ENCODE data around the gene YTHDF1. TPM values are rescaled to one million over a fixed set of nuclear protein-coding genes. Genes with fewer than 3 reads are reported as not detected.

Gene YTHDF1
- total and polyA plus RNA-seq, 2 donors (not counting 1 experiment from before 2014, with no cell fraction given) = 25.3 to 40.5 TPM

DNA sequence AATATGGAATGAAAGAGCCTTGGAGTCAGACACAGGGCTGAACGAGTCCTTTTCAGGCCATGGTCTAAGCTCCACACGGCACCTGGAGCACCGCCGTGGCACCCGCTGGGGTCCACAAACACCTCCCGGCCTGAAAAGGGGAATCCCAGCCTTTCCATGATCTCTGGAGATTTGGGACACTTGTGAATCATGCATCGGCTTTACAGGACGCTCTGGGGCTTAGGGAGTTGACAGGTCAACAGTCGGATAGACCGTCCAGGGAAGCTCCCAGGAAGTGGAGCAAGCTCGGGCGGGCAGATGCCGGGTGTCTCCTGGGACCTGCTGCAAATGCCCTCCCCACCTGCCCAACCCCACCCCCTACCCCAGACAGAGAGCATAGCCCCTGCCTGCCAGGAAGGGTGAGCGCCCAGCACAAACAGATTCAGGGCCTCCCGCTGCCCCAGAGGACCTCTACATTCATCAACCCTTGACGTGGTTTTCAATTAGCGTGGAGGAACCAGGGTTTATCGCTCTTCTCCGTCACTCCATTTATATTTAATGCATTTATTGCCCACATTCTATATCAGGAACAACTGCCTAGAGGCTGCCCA is 53.6 kb downstream of the YTHDF1 start:
- 59% methylated on average over 16 of the region's 19 CpGs for WGBS (ENCODE audit: insufficient coverage)
- intact Hi-C loops (cut with micrococcal nuclease) = no loop called here

DNA sequence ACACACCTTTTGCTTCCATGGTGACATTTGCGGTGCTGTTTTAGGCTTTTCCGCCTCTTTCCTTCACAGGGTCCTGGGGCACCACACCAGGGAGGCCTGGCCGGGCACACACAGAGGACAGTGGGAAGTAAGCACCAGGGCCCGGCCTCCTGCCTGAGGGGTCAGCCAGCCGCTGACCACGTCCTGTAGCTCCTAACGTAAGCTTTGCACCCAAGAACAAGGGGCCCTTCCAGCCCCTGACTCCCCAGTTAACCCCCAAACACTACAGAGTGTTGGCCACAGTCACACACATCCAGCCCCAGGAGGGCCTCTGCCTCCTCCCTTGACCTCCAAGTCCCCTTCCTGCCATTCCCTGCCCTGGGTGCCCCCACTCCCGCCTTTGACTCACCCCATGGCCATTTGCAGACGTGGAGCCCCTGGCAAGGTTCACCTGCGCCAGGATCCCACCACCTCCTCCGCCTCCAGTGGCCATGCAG is 54.7 kb downstream of the YTHDF1 start:
- Histone ChIP-seq H3K27me3 (replicated peaks in 1 of 4; ENCODE audit: control extremely low read depth in 1 of 4, control insufficient read depth in 3 of 4, insufficient read depth in 4 of 4, low read length in 3 of 4) (no peaks in the 10 kb centered on the region), H3K79me2 (ENCODE audit: control insufficient read depth, insufficient read depth, low read length) (no peaks in the 10 kb centered on the region), H2AFZ (ENCODE audit: insufficient read depth, low read depth, low read length, poor library complexity, severe bottlenecking) (no peak overlapping the region), H3K4me1 (ENCODE audit: control insufficient read depth in 2 of 2, insufficient read depth in 2 of 2, low read length in 2 of 2) (no peaks in the 10 kb centered on the region), H3K9ac (ENCODE audit: low read length) (no peak overlapping the region), H3K4me3 (ENCODE audit: control extremely low read depth in 1 of 5, extremely low read depth in 1 of 5, insufficient read depth in 1 of 5, low read depth in 2 of 5, low read length in 4 of 5) (no peak overlapping the region), H3K36me3 (replicated peaks in 1 of 2; ENCODE audit: control extremely low read depth in 1 of 2, control insufficient read depth in 1 of 2, extremely low read depth in 1 of 2, insufficient read depth in 2 of 2, low read length in 1 of 2) (no peaks in the 10 kb centered on the region), H3K9me3 (ENCODE audit: control extremely low read depth in 1 of 3, control insufficient read depth in 2 of 3, insufficient read depth in 1 of 3, low read length in 2 of 3) (no peaks in the 10 kb centered on the region), H4K20me1 (ENCODE audit: control insufficient read depth, insufficient read depth, low read length, poor library complexity, severe bottlenecking) (no peaks in the 10 kb centered on the region), H3K4me2 (replicated peaks; ENCODE audit: low read depth, low read length, poor library complexity, severe bottlenecking) (no peak overlapping the region), H3K27ac (ENCODE audit: low read length in 2 of 2) (no peak overlapping the region)
- no peak for TF ChIP-seq EZH2 (IDR thresholded peaks at IDR 0.05; ENCODE audit: borderline replicate concordance, insufficient read depth, low read depth, low read length, poor library complexity, severe bottlenecking)
- TF ChIP-seq, protein P1, sequence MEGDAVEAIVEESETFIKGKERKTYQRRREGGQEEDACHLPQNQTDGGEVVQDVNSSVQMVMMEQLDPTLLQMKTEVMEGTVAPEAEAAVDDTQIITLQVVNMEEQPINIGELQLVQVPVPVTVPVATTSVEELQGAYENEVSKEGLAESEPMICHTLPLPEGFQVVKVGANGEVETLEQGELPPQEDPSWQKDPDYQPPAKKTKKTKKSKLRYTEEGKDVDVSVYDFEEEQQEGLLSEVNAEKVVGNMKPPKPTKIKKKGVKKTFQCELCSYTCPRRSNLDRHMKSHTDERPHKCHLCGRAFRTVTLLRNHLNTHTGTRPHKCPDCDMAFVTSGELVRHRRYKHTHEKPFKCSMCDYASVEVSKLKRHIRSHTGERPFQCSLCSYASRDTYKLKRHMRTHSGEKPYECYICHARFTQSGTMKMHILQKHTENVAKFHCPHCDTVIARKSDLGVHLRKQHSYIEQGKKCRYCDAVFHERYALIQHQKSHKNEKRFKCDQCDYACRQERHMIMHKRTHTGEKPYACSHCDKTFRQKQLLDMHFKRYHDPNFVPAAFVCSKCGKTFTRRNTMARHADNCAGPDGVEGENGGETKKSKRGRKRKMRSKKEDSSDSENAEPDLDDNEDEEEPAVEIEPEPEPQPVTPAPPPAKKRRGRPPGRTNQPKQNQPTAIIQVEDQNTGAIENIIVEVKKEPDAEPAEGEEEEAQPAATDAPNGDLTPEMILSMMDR (IDR thresholded peaks at IDR 0.05) = no peak
- ChIA-PET CTCF (no interaction called here), POLR2A (no interaction called here)
- 81% methylated on average over 11 of the region's 11 CpGs for WGBS (ENCODE audit: insufficient coverage)
- Mint-ChIP-seq H3K9me3 (ENCODE audit: insufficient read depth) (no peaks in the 10 kb centered on the region), H3K27ac (no peak overlapping the region), H3K4me3 (no peak overlapping the region), H3K4me1 (no peaks in the 10 kb centered on the region), H3K27me3 (peaks cover 19% of the 10 kb centered on the region)
- intact Hi-C loops (cut with micrococcal nuclease) = no loop called here
- no peak for DNase-seq
- ATAC-seq (ENCODE audit: low read depth) = no peak

More for the DNA sequence above, 53.6 kb downstream of the YTHDF1 start:
- Histone ChIP-seq H3K4me2 (replicated peaks; ENCODE audit: low read depth, low read length, poor library complexity, severe bottlenecking) (no peak overlapping the region), H3K9ac (ENCODE audit: low read length) (no peak overlapping the region), H3K79me2 (ENCODE audit: control insufficient read depth, insufficient read depth, low read length) (no peaks in the 10 kb centered on the region), H2AFZ (ENCODE audit: insufficient read depth, low read depth, low read length, poor library complexity, severe bottlenecking) (no peak overlapping the region), H3K36me3 (replicated peaks in 1 of 2; ENCODE audit: control extremely low read depth in 1 of 2, control insufficient read depth in 1 of 2, extremely low read depth in 1 of 2, insufficient read depth in 2 of 2, low read length in 1 of 2) (no peaks in the 10 kb centered on the region), H3K27me3 (replicated peaks in 1 of 4; ENCODE audit: control extremely low read depth in 1 of 4, control insufficient read depth in 3 of 4, insufficient read depth in 4 of 4, low read length in 3 of 4) (no peaks in the 10 kb centered on the region), H3K27ac (ENCODE audit: low read length in 2 of 2) (no peak overlapping the region), H3K9me3 (ENCODE audit: control extremely low read depth in 1 of 3, control insufficient read depth in 2 of 3, insufficient read depth in 1 of 3, low read length in 2 of 3) (no peaks in the 10 kb centered on the region), H3K4me1 (ENCODE audit: control insufficient read depth in 2 of 2, insufficient read depth in 2 of 2, low read length in 2 of 2) (no peaks in the 10 kb centered on the region), H3K4me3 (ENCODE audit: control extremely low read depth in 1 of 5, extremely low read depth in 1 of 5, insufficient read depth in 1 of 5, low read depth in 2 of 5, low read length in 4 of 5) (no peak overlapping the region), H4K20me1 (ENCODE audit: control insufficient read depth, insufficient read depth, low read length, poor library complexity, severe bottlenecking) (no peaks in the 10 kb centered on the region)
- no peaks in the 10 kb centered on the region for H3K9me3 Mint-ChIP-seq (ENCODE audit: insufficient read depth)
- H3K27me3 Mint-ChIP-seq = peaks cover 19% of the 10 kb centered on the region
- ChIA-PET CTCF (no interaction called here), POLR2A (no interaction called here)
- ATAC-seq (ENCODE audit: low read depth) = no peak
- H3K4me1 Mint-ChIP-seq = no peaks in the 10 kb centered on the region
- TF ChIP-seq EZH2 (IDR thresholded peaks at IDR 0.05; ENCODE audit: borderline replicate concordance, insufficient read depth, low read depth, low read length, poor library complexity, severe bottlenecking) = no peak
- TF ChIP-seq, protein P1 (IDR thresholded peaks at IDR 0.05) = no peak
- no peak overlapping the region for H3K4me3 Mint-ChIP-seq
- H3K27ac Mint-ChIP-seq = no peak overlapping the region
- DNase-seq = no peak
